Stimulated activated CD8-positive, alpha-beta memory T cell treated with anti-CD3 and anti-CD28 coated beads, Interleukin-15, amount 100 ng/mL, for 1 hour (primary cell): ENCODE measurements around the gene SLC5A2.
"Not testable (repeated sequence)": the region's sequence is repeated elsewhere in the genome, so short reads cannot be mapped to it uniquely, and the experiment has no call there.

Experiments used
- DNase-seq: peaks from one replicate; pipeline ENCODE4 v3.0.0-alpha.2; 2020; ENCODE audit warnings: low read depth

The SLC5A2 gene

DNA sequence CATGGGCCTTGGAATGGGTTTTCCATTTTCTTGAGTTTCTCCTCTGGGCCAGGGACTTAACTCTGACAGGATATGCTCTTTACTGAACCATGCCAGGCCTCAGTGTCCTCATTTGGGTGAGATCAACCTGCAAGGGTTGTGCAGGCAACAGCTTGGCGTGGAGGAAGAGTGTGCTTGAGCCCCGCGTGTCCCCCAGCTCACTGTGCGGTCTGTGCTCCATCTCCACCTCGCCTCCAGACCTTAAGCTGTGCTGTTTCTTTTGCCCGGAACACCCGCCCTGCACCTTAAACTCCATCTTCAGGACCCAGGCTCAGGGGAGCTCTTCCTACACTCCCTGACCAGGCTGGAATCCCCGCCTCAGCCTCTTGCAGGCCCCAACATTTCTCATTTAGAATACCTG, 15.6 kb downstream of the SLC5A2 start:
- no peak for DNase-seq

DNA sequence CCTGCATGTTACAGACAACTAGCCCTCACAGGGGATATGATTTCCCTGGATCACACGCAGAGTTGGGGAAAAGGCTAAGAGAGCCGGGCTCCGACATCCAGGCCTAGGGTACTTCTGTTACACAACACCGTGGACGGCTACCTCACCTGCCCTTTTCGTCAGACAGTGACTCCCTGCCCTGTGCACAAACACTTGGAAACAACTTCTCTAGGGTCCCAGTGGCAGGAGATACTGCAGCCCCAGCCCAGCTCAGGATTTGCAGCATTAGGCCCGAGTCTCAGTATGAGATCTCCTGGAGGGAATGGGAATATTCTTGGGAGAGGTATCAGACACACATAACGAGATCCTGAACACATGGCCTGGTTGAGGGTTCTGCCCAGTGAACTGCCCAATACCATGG, 17.0 kb downstream of the SLC5A2 start:
- DNase-seq: no peak

DNA sequence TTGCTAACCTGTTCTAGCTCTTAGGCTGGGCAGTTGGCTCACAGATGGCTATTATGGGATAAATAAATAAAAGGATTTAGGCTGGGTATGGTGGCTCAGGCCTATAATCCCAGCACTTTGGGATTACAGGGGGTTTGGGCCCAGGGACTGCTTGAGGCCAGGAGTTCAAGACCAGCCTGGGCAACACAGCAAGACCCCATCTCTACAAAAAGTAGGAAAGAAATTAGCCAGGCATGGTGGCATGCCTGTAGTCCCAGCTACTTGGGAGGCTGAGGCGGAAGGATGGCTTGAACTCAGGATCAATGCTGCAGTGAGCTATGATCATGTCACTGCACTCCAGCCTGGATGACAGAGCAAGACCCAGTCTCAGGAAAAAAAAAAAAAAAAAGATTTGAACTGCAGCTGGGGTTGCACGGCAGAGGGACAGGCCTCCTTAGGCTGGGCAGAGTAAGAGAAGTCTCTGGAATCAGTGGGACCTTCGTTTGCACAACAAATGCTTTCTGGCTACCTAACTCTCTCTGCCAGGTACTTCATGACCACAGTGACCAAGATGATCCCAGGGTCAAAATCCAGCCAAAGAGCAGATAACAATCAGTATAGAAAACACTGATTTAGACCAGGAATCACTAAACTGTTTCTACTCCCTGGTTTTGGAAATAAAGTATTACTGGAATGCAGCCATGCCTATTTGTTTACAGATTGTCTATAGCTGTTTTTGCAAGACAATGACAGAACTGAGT, 18.5 kb downstream of the SLC5A2 start:
- DNase-seq: no peak

DNA sequence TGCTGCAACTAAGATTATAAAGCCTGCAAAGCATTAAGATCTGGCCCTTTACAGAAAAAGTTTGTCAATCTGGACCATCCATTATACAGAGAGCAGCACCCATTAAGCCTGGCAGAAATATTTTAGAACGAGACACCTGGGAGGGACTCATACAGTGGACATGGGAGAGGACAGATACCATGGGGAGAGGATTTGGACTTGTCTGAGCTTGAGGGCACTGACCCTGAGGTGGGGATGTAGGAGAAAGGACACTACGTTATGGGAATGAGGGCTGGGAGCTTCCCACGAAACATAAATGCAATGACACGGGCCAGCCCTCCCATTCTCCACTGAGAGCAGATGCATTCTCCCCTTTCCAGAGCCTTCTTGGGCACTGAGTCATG, 19.0 kb downstream of the SLC5A2 start:
- DNase-seq: no peak

DNA sequence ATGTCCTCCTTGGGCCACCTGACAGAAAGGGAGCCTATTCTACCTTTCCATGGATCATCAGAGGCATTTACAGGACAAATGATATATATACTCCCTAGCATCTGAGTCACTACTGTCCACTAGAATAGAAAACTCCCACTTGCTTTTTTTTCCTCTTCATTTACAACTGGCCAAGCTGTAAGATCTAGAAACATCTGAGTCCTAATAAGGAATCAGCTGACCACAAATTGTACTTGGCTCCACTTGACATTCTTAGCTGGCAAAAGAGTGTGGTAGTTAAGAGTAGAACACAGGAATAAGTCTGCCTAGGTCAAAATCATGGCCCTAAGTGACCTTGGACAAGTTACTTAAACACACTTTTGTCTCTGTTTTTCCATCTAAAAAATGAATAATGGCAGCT, 20.1 kb downstream of the SLC5A2 start:
- DNase-seq: no peak

DNA sequence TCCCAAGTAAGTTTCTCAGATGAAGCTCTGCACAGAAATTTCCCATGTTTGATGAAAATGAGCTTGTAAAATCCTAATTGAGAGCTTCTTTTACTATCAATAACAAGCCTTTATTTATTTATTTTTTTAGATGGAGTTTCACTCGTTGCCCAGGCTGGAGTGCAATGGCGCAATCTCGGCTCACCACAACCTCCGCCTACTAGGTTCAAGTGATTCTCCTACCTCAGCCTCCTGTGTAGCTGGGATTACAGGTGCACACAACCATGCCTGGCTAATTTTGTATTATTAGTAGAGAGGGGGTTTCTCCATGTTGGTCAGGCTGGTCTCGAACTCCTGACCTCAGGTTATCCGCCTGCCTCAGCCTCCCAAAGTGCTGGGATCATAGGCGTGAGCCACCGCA, 20.6 kb downstream of the SLC5A2 start:
- DNase-seq: not testable (repeated sequence)

DNA sequence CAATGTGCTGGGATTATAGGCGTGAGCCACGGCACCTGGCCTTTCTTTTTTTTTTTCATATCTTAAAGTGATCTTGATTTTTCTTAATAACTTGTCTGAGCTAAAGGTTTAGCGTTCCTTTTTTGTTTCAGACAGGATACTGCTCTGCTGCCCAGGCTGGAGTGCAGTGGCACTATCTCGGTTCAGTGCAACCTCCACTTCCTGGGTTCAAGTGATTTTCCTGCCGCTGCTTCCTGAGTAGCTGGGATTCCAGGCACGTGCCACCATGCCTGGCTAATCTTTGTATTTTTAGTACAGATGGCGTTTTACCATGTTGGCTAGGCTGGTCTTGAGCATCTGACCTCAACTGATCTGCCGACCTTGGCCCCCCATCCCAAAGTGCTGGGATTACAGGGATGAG, 21.2 kb downstream of the SLC5A2 start:
- no peak for DNase-seq

DNA sequence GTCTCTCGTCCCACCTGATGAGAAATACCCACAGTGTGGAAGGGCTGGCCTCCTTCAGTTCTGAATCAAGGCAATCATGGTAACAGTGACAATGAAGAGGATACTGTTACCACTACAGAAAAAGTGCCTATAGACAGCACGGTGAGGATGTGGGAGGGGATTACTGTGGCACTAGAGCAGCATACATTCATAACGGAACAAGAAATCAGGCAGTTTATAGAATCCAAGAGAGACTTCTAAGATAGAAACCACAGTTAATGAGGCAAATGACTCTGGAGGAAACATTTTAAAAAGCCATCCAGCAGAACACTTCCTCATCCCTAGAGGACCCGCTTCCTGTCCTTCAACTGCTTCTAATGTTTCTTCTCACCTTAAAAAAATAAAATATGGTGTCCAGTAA, 22.6 kb downstream of the SLC5A2 start:
- no peak for DNase-seq

DNA sequence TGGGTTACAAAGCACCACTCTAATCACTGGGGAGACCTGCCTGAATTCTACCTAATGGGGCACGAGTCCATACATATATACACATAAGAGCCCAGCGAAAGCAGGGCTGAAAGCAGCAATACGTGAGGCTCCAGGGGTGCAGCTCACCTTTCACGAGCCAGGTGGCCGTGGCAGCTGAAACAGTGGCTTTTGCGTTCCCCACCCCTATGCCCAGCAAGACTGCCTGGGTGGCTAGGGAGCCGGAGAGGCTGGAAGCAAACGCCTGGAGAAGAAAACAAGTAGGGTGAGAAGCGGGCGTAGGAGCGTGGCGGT, 24.6 kb downstream of the SLC5A2 start:
- no peak for DNase-seq

DNA sequence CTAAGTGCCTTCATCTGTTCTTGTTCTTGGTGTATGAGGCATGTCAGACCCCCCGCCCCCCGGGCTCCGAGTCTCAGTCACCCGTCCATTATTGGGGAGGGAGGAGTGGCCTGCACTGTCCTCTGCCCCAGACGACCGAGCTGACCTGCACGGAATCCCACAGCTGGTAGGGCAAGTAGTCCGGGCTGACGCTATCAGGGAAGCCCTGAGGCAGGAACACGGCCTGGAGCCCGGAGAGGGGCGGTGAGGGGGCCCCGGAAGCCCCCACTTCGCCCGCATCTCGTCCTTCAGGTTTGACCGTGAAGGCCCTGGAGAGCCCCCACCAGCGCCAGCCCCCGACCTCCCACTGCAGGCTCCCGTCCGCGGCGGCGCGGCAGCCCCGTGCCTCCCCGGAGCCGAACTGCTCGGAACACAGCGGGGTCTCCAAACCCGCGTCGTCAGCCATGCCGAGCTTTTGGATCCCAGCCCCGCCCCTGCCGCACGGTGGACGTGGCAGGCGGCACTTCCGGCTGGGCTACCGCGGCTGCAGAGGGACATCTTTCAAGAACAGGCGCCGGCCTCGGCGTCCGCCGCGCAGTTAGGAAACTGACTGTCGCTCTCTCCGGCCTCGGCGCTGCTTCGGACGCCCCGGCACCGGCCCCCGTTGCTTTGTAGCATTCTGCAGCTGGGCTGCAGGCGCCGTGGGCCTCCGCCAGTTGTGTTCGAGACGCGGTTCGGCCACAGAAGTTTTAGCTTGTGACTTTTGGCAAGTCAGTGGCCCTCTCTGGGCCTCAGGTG, 25.2 kb downstream of the SLC5A2 start, which contains the start of gene RUSF1:
Gene RUSF1, minus strand, starts transcription at position 463 of the 777 bp plus-strand sequence. Its CDS starts 18 bp downstream, at position 445.
- DNase-seq: peak; percentile 58

DNA sequence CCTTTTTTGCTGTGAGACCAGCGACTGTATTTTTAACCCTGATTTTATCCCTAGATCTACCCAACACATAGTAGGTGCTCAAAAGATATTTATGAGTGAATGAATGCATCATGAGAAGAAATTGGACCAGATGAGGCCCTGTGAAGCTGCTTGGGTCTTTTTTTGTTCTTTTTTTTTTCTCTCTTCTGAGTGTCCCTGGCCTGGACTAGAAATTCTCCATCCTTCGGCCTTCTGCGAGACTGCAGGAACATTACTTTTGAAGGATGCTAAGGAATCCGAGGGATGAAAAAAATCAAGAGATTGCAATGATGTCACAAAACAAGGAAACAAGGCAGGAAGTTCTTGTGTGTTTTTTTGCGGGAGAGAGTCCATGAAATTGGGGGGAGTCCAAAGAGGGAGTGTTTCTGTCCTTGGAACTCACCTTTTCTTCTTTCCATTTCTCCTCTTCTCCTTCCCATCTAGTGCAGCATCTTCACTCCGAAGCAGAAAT, 25.8 kb downstream of the SLC5A2 start:
- no peak for DNase-seq

DNA sequence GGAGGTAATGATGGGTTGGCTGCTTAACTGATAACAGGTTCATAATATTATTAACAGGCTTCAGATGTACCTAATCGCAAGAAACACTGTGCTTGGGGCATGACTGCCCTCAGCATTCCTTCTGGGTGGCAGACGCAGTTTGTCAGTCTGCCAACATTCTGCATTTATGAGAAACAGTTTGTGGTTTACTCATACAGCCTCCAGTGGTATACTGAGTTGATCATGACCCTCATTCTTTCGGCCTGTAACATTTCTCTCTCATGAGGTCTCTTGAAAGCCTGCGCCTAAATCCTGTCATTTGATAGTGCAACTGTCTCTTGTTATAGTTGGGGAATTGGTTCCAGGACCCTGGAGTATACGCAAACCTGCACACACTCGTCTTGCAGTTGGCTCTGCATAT, 30.2 kb downstream of the SLC5A2 start:
- no peak for DNase-seq

DNA sequence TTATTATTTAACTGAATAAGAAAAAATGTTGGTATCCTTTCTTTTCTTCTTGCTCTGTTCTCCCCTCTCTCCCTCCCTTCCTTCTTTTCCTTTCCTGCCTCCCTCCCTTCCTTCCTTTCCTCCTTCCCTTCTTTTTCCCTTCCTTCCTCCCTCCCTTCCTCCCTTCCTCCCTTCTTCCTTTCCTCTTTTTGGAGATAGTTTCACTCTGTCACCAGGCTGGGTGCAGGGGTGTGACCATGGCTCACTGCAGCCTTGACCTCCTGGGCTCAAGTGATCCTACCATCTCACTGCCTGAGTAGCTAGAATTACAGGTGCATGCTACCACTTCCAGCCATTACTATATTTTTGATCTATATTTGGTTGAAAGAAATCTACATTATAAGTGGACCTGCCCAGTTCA, 31.0 kb downstream of the SLC5A2 start:
- no peak for DNase-seq

DNA sequence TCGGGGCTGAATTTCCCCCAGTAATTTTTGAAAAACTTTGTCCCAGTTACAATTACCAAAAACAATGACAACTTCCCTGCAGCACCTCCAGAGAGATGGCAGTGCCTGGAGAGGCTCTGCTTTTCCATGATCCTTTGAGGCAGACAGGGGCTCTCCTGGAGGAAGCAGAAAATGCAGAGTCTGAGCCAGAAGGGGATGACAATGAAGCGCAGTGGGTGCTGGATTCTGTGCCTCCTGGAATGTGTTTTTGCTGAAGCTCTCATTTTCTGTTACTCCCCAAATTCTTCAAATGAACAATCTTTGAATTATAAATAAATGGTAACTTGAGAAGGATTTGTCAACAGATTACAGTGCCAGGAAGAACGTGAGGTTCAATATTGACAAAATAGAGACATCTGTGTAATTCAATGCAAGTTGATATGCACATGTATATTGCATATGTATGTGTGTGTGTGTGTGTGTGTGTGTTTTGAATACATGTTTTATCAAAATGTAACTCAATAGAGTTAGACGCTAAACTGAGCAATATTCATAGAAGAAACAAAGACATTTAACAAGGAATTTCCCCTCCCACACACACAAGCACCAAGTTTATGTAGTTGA, 35.0 kb downstream of the SLC5A2 start:
- DNase-seq: no peak

DNA sequence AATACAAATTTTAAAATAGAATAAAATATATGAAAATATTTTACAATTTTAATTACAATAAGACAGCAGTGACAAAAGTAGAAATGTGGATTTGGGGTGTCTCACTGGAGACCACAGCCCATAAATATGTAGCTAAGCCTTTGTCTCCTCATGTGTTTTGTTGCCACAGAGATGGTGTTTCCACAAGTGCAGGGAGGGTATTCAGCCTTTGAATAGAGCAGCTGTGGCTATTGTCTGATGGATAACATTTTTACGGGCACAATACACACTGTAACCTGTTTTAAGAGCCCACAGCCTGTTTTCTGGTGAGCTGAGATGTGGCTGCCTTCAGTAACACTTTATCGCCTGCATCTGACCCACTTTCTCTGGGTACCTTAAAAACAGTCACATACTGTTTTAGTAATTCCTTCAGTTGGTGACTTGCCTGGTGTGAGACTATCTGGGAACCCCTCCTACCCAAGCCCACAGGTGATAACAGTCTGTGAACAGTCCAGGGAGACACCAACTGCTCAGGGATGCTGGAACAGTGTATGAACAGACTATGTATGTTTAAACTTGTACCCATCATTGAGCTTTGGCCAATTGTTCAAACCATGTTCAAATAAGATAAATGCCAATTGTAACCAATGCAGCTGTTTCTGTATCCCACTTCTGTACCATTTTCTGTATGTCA, 37.0 kb downstream of the SLC5A2 start:
- DNase-seq: no peak

DNA sequence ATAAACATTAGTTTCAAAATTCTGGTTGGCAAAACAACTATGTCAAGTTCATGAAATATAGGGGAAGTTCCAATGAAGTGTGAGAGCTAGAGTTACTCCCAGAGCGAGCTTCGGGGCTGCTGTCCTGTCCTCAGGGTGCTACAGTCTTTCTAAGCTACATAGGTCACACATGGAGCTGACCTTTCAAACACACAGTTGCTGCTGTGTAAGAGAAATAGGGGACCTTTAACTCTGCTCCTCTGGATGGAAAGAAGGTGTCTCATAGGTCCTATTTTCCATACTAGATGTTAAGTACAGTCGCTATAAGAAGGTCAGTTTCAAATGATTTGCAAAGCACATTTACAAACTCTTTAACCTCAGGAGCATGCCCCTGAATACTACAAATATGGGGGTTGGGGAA, 38.4 kb downstream of the SLC5A2 start:
- DNase-seq: no peak

DNA sequence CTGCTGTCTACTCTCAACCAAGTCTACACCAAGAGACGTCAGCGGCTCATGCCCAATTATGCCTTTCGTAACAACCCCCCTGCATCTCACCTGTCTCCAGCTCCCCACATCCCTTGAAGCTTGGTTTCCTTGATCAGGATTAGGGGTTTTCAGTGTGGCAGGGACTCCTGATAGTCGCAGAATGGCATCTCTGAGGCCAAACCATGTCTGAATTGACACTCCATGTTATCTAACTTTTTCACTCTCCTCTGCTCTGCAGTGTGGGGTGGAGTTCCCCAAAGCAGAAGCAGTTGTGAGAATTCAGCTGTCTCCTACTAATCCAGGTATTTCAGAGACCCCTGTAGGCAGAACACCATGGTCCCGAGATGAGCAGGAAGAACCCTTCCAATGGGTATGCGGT, 39.1 kb downstream of the SLC5A2 start:
- DNase-seq: no peak

DNA sequence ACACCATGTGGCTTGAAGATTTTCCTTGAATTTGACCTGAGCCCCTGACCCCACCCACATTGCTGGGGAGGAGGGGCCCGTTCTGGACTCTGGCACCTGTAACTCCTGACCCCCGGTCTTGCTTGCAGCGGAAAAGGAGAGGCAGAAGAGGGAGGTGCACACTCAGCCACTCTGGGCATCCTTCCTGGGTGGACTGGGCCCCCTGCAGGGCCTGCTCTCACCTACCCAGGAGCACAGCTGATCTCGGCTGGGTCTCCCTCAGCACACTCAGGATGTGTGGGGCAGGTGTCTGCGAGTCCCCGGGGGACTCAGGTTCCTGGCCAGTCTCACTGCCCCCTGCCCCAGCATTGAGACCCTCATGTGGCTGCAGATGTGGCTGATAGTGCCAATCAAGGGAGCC, 40.8 kb downstream of the SLC5A2 start:
- not testable (repeated sequence) for DNase-seq

DNA sequence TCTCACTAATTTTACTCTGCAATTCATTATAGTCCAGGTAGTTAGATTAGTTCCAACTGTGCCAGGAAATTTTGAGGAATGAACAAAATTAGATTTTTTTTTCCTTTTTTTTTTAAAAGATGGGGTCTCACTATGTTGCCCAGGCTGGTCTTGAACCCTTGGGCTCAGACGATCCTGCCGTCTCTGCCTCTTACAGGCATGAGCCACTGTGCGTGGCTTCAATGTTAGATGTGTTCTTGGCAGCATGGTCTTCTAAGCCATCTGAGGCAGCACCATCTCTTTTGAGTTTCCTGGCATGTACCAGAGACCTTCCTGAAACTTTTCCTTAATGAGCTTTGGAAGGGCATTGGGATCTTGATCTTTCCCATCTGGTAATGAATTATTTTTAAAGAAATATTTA, 42.2 kb downstream of the SLC5A2 start:
- no peak for DNase-seq

DNA sequence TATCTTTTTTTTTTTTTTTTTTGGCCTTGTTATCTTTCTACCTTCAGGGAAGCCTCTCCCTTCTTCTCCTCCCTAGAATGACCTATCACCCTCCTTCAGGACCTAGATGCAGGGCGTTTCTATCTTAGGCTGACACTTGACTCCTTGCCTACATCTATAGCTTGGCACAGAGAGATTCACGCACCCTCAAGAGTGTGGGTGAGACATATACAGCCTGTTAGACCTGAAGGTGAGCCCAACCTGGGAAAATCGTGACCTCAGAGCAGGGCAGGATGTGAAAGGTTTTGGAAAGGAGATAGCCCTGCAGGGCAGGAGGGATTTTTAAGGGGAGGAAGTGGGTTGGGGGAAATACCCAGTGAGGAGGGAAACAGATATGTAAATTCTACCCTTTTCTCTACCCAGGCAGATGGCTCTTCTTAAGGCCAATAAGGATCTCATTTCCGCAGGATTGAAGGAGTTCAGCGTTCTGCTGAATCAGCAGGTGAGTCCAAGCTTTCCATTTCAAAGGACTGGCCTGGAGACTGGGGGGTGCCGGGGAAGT, 44.9 kb downstream of the SLC5A2 start, which contains the start of gene AHSP:
Gene AHSP, plus strand, starts transcription at position 167 of the 541 bp plus-strand sequence. Its CDS starts 240 bp downstream, at position 407.
- no peak for DNase-seq

DNA sequence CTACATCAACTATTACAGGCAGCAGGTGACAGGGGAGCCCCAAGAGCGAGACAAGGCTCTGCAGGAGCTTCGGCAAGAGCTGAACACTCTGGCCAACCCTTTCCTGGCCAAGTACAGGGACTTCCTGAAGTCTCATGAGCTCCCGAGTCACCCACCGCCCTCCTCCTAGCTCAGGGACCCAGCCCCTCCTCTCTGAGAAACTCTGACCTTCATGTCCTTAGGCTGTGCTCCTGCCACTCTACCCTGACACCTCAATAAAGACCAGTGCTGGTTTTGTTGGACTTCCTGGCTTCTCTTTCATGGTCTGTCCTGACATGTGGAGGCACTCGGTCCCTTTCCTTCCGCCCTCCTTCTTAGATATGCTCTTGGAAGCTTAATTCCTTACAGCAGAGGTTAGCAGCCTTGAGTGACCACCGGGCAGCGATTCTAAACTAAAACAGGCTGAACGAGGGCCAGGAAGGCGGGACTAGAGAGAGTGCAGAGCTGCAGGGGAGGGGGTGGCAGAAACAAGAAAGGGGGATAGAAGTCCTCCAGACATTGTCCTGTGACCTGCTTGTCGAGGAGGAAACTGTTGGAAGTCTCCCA, 45.7 kb downstream of the SLC5A2 start:
- no peak for DNase-seq
